GM19099 (cell line): ENCODE measurements around the gene GFOD1.
A peak's percentile ranks its signal among the peaks of the same experiment; 100 is the strongest.

ENCODE experiments used
- POLR2A ChIP-seq: IDR thresholded peaks from 3 replicates; pipeline ENCODE4 v1.6.1; 2011; ENCODE audit warnings: low read depth; ENCODE audit not compliant: insufficient read length; ENCODE audit errors: extremely low read depth

The GFOD1 gene

DNA sequence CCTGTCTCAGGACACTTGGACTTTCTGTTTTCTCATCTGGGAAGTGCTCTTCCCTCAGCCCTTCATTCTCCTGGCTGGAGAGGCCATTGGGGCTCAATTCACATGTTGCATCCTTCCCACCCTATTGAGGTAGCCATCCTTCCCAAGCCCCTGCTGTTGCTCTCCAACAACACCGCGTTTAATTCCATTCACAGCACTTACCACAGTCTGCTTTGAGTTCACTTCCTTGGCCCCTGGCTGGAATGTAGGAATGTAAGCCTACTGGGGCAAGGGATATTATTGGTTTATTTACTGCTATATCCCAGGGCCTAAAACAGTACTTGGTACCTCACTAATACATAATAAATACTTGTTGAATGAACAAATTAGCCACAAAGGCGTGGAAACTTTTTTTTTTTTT lies 6.7 kb upstream of the GFOD1 start:
- TF ChIP-seq POLR2A, result no peak

DNA sequence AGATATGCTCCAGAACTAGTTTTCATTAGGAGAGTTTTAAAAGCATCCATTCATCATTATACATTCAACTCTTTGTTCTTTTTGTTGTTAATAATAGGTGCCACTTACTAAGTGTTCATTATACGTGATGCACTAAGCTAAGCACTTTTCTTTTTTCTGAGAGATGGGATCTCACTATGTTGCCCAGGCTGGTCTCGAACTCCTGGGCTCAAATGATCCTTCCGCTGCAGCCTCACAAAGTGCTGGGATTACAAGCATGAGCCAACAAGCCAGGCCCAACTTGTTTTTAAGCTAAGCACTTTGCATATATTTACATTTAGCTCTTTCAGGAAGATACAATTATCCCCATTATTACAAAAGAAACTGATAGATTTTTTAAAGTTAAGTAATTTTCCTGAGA lies 5.7 kb upstream of the GFOD1 start:
- no peak for TF ChIP-seq POLR2A

DNA sequence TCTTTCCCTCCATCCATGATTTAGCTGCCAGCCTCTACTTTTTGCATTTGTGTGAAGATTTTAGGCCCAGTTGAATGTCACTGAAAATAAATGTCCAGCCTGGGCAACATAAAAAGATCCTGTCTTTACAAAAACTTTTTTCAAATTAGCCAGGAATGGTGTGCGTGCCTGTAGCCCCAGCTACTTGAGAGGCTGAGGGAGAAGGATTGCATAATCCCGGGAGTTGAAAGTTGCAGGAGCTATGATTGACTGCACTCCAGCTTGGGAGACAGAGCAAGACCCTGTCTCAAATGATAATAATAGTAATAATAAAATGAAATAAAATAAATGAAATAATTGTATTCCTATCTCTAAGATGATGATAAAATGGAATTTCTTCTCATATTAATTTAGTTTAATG lies 5.0 kb upstream of the GFOD1 start:
- no peak for TF ChIP-seq POLR2A

DNA sequence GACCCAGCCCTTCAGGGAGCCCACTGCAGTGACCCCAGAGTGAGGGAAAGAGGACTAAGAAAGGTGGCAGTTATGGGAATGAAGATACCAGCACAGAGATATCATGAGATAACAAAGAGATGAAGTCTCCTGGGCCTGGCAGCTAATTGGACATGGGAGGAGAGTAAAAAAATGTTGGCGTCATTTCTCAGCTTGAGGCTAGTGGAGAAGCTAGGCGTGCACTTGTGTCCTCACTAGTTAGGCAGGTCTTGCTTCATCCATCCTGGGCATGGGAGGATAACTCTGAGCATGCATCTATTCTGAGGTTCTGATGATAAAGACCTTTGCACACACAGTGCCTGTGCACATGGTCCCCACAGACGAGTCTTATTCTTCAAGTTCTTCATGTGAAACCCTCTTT lies 4.1 kb upstream of the GFOD1 start:
- TF ChIP-seq POLR2A, result no peak

DNA sequence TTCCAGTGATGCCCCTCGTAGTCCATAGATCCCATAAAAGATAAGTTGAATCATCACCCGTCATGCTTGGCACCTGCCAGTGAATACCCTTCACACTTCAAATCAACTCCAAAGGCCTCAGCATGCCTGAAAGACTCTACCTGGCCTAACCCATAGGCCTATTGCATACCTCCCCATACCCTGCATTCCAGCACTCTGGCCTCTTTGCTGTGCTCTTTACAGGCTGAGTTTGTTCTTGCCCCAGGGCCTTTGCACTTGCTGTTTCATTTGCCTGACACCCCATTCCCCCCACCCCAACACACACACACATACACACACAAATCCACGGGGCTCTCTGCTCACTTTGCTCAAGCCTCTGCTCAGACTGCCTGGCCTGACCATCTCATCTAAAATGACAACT lies 3.0 kb upstream of the GFOD1 start:
- TF ChIP-seq POLR2A, result no peak

DNA sequence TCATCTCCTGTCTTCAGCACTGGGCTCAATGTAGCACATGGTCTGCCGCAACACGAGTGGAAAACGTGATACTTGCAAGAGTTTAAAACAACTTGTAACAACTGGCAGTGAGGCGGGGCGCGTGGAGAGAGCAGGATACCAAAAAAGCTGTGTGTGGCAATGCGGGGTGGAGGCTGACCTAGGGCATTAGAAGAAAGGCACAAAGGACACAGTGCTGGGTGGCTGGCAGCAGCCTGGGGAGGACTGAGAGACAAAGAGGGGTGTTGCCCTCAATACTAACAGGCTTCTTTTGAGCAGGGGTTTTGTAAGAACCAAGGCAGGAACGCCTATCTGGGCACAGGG lies 1.5 kb upstream of the GFOD1 start:
- no peak for TF ChIP-seq POLR2A

DNA sequence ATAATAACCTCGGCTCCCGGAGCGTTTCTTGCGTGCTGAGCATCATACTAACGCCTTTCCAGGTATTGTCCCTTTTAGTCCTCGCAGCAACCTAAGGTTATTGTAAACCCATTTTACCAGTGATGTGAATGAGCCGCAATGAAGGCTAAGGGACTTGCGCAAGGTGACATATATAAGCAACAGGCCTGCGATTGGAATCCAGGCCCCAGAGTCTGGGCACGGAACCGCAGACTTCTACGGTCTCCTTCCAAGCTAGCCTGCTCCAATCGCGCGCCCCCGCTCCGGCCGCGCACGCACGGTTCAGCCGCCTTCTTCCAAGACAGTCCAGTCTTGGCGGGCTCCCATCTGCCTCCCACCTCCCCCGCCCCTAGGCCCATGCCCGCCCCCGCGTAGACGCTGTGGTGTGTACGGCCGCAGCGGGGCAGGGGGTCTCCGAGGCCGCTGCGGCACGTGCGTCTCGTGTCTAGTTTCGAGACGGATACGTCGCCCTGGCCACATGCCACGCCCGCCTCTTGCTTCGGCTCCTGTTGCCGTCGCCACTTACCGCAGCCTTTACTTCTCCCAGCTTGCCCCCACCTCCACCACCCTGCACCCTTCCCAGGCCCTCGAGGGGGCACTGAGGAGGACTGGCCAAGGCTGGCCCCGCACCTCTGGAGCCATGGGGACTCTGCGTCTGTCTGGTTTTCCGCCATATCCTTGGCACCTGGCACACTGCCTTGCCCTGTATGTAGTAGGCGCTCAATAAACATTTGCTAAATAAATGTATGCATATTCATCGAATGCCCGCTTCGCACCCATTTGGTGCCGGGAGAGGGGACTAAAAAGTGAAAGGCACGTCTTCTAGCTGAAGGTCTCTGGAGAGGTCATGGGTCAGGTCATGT lies 855 bp upstream of the GFOD1 start:
- no peak for TF ChIP-seq POLR2A

DNA sequence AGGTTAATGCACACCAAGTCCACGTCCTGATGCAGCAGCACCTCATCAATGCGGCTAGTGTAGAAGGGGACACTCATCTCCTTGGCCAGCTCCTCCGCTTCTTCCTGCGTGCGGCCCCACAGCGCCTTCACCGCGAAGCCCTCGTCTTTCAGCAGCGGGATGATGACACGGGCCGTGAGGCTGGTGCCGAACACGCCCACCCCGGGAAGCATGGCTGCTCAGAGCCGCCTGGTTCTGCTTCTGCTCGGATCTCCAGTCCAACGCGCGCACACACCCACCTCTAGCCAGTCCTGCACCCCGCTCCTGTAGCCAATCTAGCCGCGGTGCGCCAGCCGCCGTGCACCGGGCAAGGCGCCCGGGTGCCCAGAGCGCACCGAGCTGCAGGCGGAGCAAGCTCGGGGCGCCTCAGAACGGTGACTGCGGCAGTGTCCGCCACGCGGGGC lies 700 bp downstream of the GFOD1 start:
- no peak for TF ChIP-seq POLR2A

DNA sequence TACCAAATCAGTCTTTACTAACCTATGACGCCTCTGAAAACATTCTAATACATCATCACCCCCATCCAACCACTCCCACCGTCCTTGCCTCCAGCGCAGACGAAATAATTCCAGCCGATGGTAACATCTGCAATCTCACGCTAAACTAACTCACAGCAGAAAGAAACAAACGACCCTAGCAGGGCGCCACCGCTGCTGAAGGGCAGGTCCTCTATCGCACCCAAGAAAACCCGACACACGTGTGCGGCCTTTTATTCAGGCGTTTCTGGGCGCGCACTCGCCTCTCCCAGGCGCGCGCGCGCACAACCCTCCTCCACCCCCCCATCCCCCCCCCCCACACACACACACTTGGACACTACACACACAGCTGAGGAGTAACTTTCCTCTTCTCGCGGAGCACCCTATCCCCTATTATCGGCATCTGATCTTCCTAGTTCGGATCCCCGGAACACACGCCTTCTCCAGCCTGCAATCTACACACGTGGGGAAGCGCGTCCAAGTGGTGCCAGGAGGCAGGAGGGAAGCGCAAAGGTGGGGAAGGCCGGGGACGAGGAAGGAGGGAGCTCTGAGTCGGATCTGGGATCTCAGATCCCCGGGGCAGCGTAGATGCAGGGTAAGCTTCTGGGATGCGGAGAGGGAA lies 1.4 kb downstream of the GFOD1 start:
- peak; percentile 63 for TF ChIP-seq POLR2A

DNA sequence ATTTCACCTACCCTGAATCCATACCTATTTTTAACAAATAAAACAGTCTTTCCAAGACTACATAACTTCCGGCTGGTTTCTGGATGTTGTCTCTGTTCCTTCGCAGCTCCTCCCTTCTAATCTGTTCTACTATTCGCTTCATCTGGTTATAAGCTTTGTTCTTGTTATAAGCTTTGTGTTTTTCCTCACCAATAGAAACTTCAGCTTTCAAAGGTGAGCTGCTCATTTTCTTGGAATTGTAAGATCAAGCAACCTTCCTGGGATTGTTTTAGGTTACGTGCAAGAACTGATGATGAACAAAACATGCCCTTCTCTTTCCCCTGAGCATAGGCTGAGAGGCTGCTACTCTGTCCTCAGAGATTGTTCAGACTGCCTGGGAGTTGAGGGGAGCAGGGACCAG lies 2.1 kb downstream of the GFOD1 start:
- no peak for TF ChIP-seq POLR2A

DNA sequence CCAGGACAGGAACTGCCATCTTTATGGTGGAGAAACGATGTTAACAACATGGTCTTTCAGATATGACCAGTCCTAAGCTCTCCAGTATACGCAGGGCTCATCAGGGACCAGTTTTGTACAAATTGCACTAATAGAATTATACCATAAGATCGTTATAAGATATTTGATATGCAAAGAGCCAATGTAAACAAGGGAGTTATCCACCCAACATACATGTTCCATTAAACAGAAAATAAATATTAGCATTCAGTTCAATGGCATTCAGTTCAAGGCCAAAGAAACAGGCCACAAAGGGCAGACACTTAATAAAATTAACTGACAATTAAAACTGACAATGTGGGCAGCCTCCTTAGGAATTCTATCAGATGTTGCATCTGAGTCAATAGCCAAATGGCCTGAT lies 2.6 kb downstream of the GFOD1 start:
- TF ChIP-seq POLR2A, result no peak

DNA sequence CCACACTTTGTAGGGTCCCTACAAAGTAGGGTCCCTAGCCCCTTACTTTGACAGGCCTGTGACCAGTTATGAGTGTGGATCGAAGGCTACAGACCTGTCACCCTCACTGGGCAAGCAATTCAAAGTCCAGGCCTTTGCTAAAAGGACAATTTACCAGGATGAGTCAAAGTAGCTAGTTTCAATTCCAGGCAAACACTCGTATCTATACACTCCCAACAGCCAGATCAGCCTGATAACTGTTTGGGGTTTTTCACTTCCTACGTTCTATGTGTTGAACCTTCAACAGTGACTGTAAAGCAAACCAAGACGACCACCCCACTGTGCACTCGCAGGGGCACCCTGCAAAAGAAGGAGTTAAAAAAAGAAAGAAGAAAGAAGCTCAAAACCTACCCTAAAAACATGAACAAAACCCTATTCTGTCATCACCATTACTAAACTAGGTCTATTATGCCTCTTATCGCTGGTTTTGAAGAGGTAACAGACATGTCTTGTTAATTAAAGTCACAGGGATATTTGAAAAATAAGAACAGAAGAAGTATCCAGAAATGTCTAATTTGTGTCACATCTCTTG lies 3.2 kb downstream of the GFOD1 start:
- TF ChIP-seq POLR2A, result no peak

DNA sequence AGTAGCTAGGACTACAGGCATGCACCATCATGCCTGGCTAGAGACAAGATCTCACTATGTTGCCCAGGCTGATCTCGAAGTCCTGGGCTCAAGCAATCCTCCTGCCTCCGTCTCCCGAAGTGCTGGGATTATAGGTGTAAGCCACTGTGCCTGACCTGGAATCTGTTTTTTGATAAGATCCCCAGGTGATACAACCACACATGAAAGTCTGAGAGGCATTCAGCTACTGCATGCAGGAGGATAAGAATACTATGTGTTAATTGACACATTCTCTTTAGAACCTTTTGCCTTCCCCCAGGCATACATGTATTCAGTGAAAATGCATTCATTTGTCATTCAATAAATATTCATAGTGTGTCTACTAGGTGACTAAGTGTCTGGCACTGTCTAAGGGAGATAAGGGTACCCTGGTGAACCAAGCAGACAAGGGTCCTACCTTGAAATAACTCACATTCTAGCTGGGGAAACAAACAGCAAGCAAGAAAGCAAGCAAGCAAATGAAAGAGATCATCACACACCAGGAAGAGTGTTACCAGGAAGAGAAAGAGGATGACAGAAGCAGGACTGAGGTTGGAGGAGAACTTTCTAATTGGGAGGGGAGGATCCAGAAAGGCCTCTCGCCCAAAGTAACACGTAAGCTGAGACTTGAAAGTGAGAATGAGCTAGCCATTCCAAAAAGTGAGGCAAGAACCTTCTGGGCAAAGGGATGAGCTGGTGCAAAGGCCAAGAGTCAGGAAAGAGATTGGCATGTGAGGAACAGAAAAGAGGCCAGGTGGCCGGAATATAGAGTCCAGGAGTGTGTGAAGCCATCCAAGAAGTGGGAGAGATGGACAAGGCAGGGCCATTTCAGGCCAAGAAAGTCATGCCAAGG lies 6.5 kb downstream of the GFOD1 start:
- no peak for TF ChIP-seq POLR2A

DNA sequence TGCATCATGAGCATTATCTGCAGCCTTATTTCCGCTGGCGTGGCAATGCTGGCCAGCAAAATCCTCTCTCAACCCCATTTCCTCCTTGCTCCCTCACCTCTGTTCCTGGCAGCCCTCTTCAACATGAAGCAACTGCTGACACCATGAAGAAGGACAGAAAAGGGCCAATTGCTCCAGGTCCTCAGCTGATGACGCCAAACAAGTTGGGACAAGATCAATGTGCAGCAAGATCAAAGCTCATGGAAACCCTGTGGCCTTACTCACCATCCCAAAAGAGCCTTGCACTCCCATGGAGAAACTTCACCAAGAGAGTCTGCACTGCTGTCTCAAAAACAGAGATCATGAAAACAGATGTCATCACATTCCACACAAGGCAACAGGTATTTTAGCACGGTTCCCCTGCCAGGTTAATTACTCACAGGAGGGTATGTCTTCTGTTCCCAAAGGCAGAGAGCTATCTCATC lies 7.4 kb downstream of the GFOD1 start:
- no peak for TF ChIP-seq POLR2A

DNA sequence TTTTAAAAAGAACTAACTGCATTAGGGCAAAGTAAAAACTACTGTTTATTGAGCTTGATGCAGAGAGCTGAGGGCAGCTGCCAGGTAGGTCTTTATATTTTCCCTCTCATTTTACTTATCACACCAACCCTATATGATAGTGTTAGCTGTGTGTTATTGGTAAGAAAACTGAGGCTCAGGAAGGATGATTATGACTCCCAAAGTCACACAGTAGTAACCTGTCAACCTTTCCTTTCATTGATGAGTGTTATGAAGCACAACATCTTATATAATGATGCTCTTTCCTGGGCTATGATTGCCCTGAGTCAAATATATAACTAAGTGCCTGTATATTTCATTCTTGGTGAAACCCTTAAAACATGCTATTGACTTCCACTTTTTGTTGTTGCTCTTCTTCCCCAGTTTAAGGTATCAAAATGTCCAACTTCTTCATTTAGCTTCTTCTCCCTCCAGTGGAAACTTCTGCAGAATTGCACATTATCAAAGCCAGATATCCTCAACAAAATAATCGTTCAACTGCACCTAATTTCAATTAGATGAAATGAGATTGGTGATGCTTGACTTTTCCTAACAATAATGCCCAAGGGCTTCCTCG lies 8.1 kb downstream of the GFOD1 start:
- TF ChIP-seq POLR2A, result no peak
